Measurements from ENCODE around the gene SQSTM1. TPM values are rescaled to one million over a fixed set of nuclear protein-coding genes. Genes with fewer than 3 reads are reported as not detected.
A peak's percentile ranks its signal among the peaks of the same experiment; 100 is the strongest.

SQSTM1 gene
- total and polyA plus RNA-seq, 11 donors = 177 to 747 (median 396) TPM

DNA sequence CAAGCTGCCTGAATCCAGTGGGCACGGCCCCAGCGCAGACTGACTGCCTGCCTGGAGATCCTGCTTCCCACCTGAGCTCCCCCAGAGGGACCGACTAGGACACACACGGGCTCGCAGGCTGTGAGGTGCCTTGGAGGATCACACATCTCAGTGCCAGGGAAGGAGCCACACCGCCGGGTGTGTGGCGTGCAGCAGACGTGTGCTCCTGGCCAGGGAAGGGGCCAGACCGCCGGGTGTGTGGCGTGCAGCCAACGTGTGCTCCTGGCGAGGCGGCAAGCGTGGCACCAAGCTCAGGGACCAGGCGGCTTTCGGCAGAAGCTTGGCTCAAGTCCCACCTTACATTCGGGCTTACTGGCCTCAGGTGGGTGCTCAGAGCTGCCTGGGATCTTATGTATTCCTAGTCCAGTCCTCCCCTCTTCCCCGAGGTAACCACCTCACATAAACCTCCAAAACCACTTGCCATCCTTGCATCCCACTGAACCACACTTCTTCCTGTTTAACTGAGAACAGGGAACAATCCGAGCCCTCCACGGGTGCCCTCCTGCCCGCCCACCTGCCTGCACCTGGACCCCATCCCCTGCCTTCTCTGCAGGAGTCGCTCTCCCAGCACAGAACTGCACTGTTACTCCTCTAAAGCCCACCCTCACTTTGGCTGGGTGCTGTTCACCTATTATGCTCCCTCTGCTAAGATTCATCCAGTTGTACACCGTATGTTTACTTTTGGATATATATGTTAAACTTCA is 60.3 kb downstream of the SQSTM1 start:
- DNase-seq = peak in 3 of 5 donors; percentile 16 to 48 (median 26)
- H3K36me3 ChIP-seq = peaks cover 0 to 90% (median 50%) of the 10 kb centered on the region in 9 donors
- 91 to 93% (median 93%) methylated on average over 25 of the region's 25 CpGs for WGBS, 4 donors
- H3K4me3 ChIP-seq = no peak overlapping the region
- H3K27me3 ChIP-seq = no peaks in the 10 kb centered on the region
- H3K4me1 ChIP-seq = no peaks in the 10 kb centered on the region
- no peak overlapping the region for H3K27ac ChIP-seq
- intact Hi-C loops (cut with DNase I) = no loop called here
- H3K9me3 ChIP-seq = peaks cover 0 to 23% (median 12%) of the 10 kb centered on the region in 12 donors
- no peak for TF ChIP-seq POLR2A (IDR thresholded peaks at IDR 0.05)
- TF ChIP-seq, protein P1, sequence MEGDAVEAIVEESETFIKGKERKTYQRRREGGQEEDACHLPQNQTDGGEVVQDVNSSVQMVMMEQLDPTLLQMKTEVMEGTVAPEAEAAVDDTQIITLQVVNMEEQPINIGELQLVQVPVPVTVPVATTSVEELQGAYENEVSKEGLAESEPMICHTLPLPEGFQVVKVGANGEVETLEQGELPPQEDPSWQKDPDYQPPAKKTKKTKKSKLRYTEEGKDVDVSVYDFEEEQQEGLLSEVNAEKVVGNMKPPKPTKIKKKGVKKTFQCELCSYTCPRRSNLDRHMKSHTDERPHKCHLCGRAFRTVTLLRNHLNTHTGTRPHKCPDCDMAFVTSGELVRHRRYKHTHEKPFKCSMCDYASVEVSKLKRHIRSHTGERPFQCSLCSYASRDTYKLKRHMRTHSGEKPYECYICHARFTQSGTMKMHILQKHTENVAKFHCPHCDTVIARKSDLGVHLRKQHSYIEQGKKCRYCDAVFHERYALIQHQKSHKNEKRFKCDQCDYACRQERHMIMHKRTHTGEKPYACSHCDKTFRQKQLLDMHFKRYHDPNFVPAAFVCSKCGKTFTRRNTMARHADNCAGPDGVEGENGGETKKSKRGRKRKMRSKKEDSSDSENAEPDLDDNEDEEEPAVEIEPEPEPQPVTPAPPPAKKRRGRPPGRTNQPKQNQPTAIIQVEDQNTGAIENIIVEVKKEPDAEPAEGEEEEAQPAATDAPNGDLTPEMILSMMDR (IDR thresholded peaks at IDR 0.05) = no peak
- peak in 1 of 4 donors; percentile 13 for ATAC-seq

GRCh38 chr5:179882338-179882737 is 61.6 kb downstream of the SQSTM1 start:
- Histone ChIP-seq H3K9me3 (peaks cover 0 to 23% (median 12%) of the 10 kb centered on the region in 12 donors), H3K36me3 (peaks cover 0 to 89% (median 47%) of the 10 kb centered on the region in 9 donors), H3K4me1 (peaks cover 0 to 5% (median 0%) of the 10 kb centered on the region in 12 donors), H3K27me3 (no peaks in the 10 kb centered on the region), H3K4me3 (no peak overlapping the region), H3K27ac (no peak overlapping the region)
- intact Hi-C loops (cut with DNase I) = no loop called here
- ATAC-seq = no peak
- WGBS, 4 donors = 67 to 97% (median 89%) methylated on average over 3 to 4 of the region's 4 CpGs
- peak in 1 of 5 donors; percentile 2 for DNase-seq
- no peak for TF ChIP-seq POLR2A (IDR thresholded peaks at IDR 0.05)
- TF ChIP-seq, protein P1 (IDR thresholded peaks at IDR 0.05) = no peak

DNA sequence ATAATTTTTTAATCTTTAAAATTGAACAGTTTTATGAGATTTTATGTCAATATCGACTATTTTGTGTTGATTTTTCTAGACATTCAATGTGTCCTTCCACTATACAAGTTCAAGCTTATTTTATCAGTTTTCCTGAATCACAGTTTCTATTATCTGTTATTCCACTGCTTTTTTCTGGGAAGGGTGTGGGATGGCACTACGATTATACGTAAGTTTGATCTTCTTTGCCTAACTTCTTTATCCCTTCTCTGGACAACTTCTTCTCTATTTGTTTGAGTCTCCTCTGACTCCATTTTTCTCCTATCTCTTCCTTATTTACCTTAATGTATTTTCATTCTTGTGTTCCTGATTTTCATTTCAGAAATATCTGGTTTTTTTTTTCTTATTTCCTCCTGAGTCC is 62.5 kb downstream of the SQSTM1 start:
- H3K27ac ChIP-seq = no peak overlapping the region
- intact Hi-C loops (cut with DNase I) = no loop called here
- H3K4me1 ChIP-seq = peaks cover 0 to 5% (median 0%) of the 10 kb centered on the region in 12 donors
- ATAC-seq (no peak), DNase-seq (no peak)
- peaks cover 0 to 23% (median 12%) of the 10 kb centered on the region in 12 donors for H3K9me3 ChIP-seq
- no peak overlapping the region for H3K4me3 ChIP-seq
- peaks cover 0 to 89% (median 47%) of the 10 kb centered on the region in 9 donors for H3K36me3 ChIP-seq
- no peaks in the 10 kb centered on the region for H3K27me3 ChIP-seq
- WGBS, 4 donors = 97 to 100% (median 99%) methylated on average over 3 of the region's 3 CpGs
- TF ChIP-seq POLR2A (IDR thresholded peaks at IDR 0.05) = no peak
- TF ChIP-seq, protein P1 (IDR thresholded peaks at IDR 0.05) = no peak

GRCh38 chr5:179885491-179886090 is 64.9 kb downstream of the SQSTM1 start:
- Histone ChIP-seq H3K4me3 (no peak overlapping the region), H3K36me3 (peaks cover 0 to 90% (median 61%) of the 10 kb centered on the region in 9 donors), H3K27me3 (no peaks in the 10 kb centered on the region), H3K9me3 (peaks cover 0 to 23% (median 12%) of the 10 kb centered on the region in 12 donors), H3K4me1 (peaks cover 0 to 5% (median 0%) of the 10 kb centered on the region in 12 donors), H3K27ac (no peak overlapping the region)
- no peak for TF ChIP-seq POLR2A (IDR thresholded peaks at IDR 0.05)
- TF ChIP-seq, protein P1 (IDR thresholded peaks at IDR 0.05) = no peak
- intact Hi-C loops (cut with DNase I) = no loop called here
- peak in 3 of 5 donors; percentile 13 to 49 (median 16) for DNase-seq
- WGBS, 4 donors = 94 to 98% (median 96%) methylated on average over 13 of the region's 13 CpGs
- no peak for ATAC-seq
